Breast epithelium (tissue), 4 donors: ENCODE results near the gene TOP2B. TPM values are rescaled to one million over a fixed set of nuclear protein-coding genes. Genes with fewer than 3 reads are reported as not detected.

Experiments
- DNase-seq, 2 donors: peaks; one replicate each; pipeline ENCODE4 v3.0.0-alpha.2; 2019; ENCODE audit warnings: low spot score in 2 of 2
- H3K27ac ChIP-seq, 2 donors: fragments of 200-600 bp; sonication (generic) in 1 of 2; one replicate each; pipeline ENCODE4 v1.5.1; 2016 to 2019; ENCODE audit warnings: mild to moderate bottlenecking in 1 of 2
- H3K27me3 ChIP-seq, 2 donors: fragments of 200-600 bp; sonication (generic) in 1 of 2; one replicate each; pipeline versions ENCODE4 v1.5.1 to v1.6.0; 2017 to 2019; ENCODE audit warnings: control low read depth in 1 of 2, mild to moderate bottlenecking in 1 of 2
- H3K36me3 ChIP-seq: fragments of 200-600 bp; one replicate; pipeline ENCODE4 v1.5.1; 2019
- H3K4me1 ChIP-seq, 2 donors: fragments of 200-600 bp; sonication (generic); one replicate each; pipeline ENCODE4 v1.5.1; 2016 to 2019; ENCODE audit warnings: control low read depth in 1 of 2
- H3K4me3 ChIP-seq, 3 donors: fragments of 200-600 bp; sonication (generic); 1 replicate in 2 of 3; 2 replicates in 1 of 3; pipeline ENCODE4 v1.5.1; 2016 to 2019; ENCODE audit warnings: mild to moderate bottlenecking in 3 of 3, moderate library complexity in 2 of 3
- H3K9me3 ChIP-seq, 2 donors: fragments of 200-600 bp; sonication (generic) in 1 of 2; one replicate each; pipeline ENCODE4 v1.5.1; 2016 to 2019; ENCODE audit warnings: control low read depth in 1 of 2
- CTCF ChIP-seq, 3 donors: fragments of 450-650 bp; IDR thresholded peaks; one replicate each; pipeline ENCODE4 v1.5.1; 2016 to 2017; ENCODE audit warnings: antibody characterized with exemption in 3 of 3, mild to moderate bottlenecking in 3 of 3, moderate library complexity in 3 of 3
- POLR2A ChIP-seq: fragments of 450-650 bp; IDR thresholded peaks from one replicate; pipeline ENCODE4 v1.6.1; 2016; ENCODE audit warnings: antibody characterized with exemption, mild to moderate bottlenecking, moderate library complexity
- POLR2AphosphoS5 ChIP-seq, 3 donors: sonication (generic); formaldehyde crosslinking; IDR thresholded peaks; one replicate each; pipeline ENCODE4 v1.6.1; 2017; ENCODE audit warnings: antibody characterized with exemption in 3 of 3
- intact Hi-C: fragments of 100-400 bp; cut with DNase I; formaldehyde crosslinking; loops from one replicate; pipeline ENCODE4 v1.15.1; 2023; ENCODE audit warnings: low total_unique reads
- total RNA-seq, 3 donors: library from RNA; depleted of rRNA; stranded (reverse); fragments of >200 nt; gene quantifications; one replicate each; pipeline ENCODE4 v1.1.0, GENCODE V29; 2016

Gene TOP2B
- total RNA-seq, 3 donors from 2014 or later, result 79.8 to 145 (median 125) TPM

GRCh38 chr3:25593001-25593400 lies 71.7 kb downstream of the TOP2B start:
- no peak for DNase-seq
- H3K36me3 ChIP-seq, result no peaks in the 10 kb centered on the region
- no peak for TF ChIP-seq POLR2AphosphoS5 (IDR thresholded peaks at IDR 0.05)
- TF ChIP-seq CTCF (IDR thresholded peaks at IDR 0.05), result no peak
- TF ChIP-seq POLR2A, result no peak
- intact Hi-C loops, result no loop called here
- peak overlapping the region; percentile 28 to 30 for H3K27ac ChIP-seq
- H3K4me3 ChIP-seq, result no peak overlapping the region
- no peaks in the 10 kb centered on the region for H3K27me3 ChIP-seq
- no peaks in the 10 kb centered on the region for H3K9me3 ChIP-seq
- no peaks in the 10 kb centered on the region for H3K4me1 ChIP-seq

DNA sequence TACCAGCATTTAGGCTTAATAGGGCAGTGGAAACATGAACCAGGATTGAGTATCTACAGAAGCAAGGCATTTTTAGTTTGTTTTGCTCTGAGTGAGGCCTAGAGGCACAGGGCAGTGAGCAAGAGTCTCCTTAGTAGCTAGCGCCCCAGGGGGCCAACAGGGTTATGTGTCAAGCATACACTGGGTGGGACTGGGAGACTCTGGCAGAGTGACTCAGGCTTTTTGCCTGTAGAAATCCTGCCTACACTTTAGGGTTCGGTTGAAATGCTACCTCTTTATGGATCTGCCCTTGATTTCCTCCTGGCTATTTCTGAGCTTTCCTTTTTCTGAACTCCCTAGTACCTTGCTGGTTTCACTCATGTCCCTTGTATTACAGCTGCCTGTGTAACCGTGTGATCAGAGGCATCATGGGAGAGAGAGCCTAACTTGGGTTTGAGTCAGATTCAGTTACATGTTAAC lies 72.2 kb downstream of the TOP2B start:
- Histone ChIP-seq H3K27me3 (no peaks in the 10 kb centered on the region), H3K4me3 (no peak overlapping the region), H3K4me1 (no peaks in the 10 kb centered on the region), H3K9me3 (no peaks in the 10 kb centered on the region), H3K36me3 (no peaks in the 10 kb centered on the region), H3K27ac (peak overlapping the region; percentile 28 to 30)
- DNase-seq, result no peak
- TF ChIP-seq CTCF (IDR thresholded peaks at IDR 0.05), result no peak
- TF ChIP-seq POLR2A, result no peak
- intact Hi-C loops, result no loop called here

GRCh38 chr3:25589783-25590258 lies 74.9 kb downstream of the TOP2B start:
- intact Hi-C loops, result no loop called here
- DNase-seq, result no peak
- Histone ChIP-seq H3K9me3 (no peaks in the 10 kb centered on the region), H3K4me1 (no peaks in the 10 kb centered on the region), H3K27ac (peak overlapping the region in 1 of 2 donors; percentile 14), H3K36me3 (no peaks in the 10 kb centered on the region), H3K4me3 (no peak overlapping the region), H3K27me3 (no peaks in the 10 kb centered on the region)
- TF ChIP-seq POLR2A, result no peak
- no peak for TF ChIP-seq CTCF (IDR thresholded peaks at IDR 0.05)
- no peak for TF ChIP-seq POLR2AphosphoS5 (IDR thresholded peaks at IDR 0.05)

DNA sequence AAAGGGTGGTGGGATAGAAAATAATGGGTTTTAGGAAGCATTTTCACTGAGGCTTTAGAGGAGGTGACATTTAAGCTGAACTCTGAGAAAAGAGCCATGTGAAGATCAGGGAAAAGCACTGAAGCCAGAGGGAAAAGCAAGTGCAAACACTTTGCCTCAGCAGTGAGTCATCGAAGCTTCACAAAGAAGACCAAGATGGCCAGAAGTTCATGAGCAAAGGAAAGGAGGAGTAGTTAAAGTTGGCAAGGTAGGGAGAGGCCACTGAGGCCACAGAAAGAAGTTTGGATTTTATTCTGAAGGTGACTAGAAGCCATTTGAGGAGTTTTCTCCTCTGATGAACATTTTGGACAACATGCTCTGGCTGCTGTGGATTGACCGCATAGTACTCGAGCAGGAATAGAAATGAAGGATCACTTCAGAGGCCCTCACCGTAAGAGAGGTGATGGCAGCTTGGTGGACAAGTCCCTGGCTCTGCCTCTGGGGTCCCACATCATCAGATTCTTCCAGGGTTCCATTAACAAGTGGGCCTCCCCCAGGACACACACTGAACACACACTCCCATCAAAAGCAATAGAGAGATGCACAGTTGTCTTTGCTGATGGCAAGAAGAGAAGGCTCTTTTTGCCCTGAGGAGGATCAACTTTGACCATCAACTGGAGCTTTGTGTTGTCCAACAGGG lies 75.5 kb downstream of the TOP2B start:
- Histone ChIP-seq H3K27ac (peak overlapping the region in 1 of 2 donors; percentile 14), H3K4me1 (no peaks in the 10 kb centered on the region), H3K36me3 (no peaks in the 10 kb centered on the region), H3K27me3 (no peaks in the 10 kb centered on the region), H3K4me3 (no peak overlapping the region), H3K9me3 (no peaks in the 10 kb centered on the region)
- TF ChIP-seq CTCF (IDR thresholded peaks at IDR 0.05) (no peak), POLR2A (no peak), POLR2AphosphoS5 (IDR thresholded peaks at IDR 0.05) (no peak)
- intact Hi-C loops, result no loop called here
- DNase-seq, result no peak

GRCh38 chr3:25588441-25589103 lies 76.1 kb downstream of the TOP2B start:
- Histone ChIP-seq H3K27ac (no peak overlapping the region), H3K27me3 (no peaks in the 10 kb centered on the region), H3K4me1 (no peaks in the 10 kb centered on the region), H3K4me3 (no peak overlapping the region), H3K36me3 (no peaks in the 10 kb centered on the region), H3K9me3 (no peaks in the 10 kb centered on the region)
- intact Hi-C loops, result no loop called here
- DNase-seq, result no peak
- no peak for TF ChIP-seq POLR2AphosphoS5 (IDR thresholded peaks at IDR 0.05)
